ENCODE results near the gene CRABP2.
A peak's percentile ranks its signal among the peaks of the same experiment; 100 is the strongest.

CRABP2 gene

DNA sequence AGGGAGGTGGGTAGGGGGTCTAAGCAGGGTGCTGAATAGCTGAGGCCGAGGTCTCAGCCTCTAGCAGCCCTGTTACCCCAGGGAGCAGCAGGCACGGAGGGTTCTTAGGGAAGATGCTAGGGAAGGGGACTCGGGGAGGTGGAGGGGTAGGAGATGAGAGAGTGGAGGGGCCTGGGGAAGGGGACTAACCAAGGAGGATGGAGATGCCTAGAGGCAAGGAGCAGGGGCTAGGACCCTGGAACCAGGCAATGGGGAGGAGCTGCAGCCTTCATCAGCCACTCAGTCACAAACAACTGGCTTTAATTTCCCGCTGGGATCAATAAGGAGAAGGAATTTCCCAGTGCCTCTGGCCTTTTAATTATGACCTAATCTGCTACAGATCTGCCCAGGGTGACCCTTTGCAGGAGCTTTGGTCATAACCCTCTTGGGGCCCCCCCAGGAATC is 2.9 kb upstream of the CRABP2 start:
- DNase-seq: no peak

- DNase-seq: no peak
Observed at GRCh38 chr1:156707417-156708217, 2.2 kb upstream of the CRABP2 start.

GRCh38 chr1:156706657-156707416 is 1.5 kb upstream of the CRABP2 start:
- DNase-seq: no peak

GRCh38 chr1:156705918-156706656 is 704 bp upstream of the CRABP2 start:
- peak; percentile 24 to 71 (median 54) for DNase-seq

GRCh38 chr1:156704930-156705320 is 458 bp downstream of the CRABP2 start:
- DNase-seq: no peak

- DNase-seq: no peak
Observed at GRCh38 chr1:156704166-156704711, 1.1 kb downstream of the CRABP2 start.

GRCh38 chr1:156703741-156704140 is 1.6 kb downstream of the CRABP2 start:
- no peak for DNase-seq

DNA sequence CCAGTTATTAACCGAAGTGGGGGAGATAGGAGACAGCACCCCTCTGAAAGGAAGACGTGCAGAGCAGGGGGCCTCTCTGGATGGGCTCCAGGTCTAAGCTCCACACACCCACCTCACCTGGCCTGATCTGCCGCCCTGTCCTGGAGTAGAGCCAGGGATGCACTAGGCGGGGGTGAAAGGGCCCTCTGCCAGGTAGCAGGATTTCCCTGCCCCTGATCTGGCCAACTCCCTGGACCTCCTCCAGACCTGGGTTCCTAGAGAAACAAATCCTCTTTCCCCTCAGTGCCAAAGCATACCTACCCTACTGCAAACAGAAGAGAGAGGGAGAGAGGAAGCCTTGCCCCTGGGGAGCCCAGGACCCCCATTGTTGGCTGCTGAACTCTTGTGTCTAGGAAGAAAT is 2.0 kb downstream of the CRABP2 start:
- no peak for DNase-seq

DNA sequence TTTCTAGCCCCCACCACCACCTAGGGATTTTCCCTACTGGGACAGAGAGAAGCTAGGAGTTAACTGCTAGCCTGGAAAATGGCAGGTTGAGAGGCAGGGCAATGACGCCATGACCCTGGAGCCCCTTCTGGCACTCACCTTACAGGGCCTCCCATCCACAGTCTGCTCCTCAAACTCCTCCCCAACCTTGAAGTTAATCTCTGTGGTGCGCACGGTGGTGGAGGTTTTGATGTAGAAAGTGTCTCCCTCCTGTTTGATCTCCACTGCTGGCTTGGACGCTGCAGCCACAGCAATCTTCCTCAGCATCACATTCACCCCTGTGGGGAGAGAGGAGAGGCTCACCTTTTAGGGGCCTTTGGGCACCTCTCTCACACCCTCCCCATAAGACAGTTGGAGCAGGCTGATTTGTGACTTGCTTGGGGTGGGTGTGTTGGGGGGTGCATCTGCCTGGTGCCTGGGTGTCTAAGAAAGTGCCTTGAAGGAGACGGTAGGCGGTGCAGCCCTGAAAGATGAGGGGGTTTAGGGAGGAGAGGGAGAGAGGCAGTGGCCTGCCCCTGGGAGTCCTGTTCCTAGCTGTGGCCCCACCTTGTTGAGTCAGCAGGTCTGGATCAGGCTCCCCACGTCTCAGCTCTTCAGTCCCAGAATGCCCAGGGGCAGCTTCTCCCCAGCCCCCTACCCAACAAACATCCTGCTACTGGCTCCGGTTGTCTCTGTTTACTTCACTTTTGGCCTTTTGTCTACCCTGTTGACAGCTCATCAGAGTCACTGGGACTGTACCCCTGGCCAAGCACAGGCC is 4.4 kb downstream of the CRABP2 start:
- no peak for DNase-seq

DNA sequence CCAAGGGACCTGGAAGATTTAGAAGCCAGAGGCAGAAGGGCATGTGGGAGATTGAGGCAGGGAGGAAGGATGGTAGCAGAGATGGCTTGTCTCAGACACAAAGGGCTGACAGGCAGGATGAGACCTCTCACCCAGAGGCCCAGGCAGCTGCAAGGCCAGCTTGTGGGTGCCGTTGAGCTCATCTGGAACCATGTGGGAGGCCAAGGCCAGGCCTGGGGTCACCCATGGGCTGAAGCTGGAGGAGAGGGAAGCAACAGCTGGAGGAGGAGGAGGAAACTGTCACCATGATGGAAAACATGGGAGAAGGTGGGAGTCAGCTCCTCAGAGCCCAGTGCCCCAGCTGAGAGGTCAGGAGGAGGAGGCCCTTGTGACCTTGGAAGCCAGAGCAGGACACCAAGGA is 6.4 kb downstream of the CRABP2 start:
- no peak for DNase-seq

DNA sequence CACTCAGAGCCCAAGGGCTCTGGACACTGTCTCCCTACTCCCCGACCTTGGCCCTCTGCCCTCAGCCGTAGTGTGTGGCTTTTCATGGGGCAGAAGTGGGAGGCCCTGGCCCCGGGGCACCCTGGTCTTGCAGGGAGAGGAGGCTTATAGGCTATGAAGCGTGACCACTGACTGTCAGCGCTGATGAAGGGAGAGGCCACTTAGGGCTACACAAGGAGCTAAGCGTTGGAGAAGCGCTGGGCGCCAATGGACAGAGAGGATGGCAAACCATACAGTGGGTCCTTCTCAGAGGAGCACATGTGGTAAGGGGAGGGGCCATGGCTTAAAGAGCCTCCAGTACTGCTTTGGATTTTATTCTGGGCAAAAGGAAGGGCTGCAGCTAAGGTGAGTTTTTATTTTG is 7.9 kb downstream of the CRABP2 start:
- no peak for DNase-seq

GRCh38 chr1:156696755-156697154 is 8.6 kb downstream of the CRABP2 start:
- no peak for DNase-seq

GRCh38 chr1:156694690-156694962 is 10.8 kb downstream of the CRABP2 start:
- DNase-seq: no peak

DNA sequence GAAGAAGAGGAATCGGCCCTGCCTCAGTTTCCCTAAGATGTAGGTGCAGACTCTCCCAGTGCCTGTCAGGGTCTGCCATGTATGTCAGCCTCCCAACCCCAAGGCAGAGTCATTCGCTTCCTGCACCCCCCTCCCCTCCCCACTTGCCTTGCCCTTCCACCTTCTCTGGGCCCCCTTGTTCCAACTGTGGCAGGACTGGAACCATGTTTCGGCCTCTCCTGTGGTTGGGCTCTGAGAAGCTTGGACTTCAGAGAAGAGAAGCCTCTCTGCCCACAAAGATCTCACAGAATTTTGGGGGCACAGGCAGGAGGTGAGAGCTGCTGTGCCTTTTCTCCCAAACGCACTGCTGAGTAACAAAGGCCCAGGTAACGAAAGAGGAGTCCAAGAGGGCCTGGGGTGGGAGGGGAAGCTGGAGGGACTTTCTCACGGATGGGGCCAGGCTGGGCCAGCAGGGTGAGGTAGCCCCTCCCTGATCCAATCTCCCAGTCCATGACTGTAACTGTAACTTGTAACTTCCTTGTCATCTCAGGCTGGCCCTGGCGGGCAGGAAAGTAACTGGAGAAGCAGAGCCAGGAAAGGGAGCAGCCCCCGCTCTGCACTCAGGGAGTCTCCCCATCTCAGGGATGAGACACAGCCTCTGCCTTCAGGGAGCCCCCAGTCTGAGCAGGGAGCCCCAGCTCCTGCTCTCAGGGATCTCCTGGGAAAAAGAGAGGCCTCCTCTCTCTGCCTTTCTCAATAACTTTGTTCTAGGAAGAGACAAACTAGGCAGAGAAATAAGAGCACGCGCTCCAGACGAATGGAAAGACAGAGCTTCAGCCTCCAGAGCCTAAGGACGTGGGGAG is 11.3 kb downstream of the CRABP2 start:
- DNase-seq: no peak

- DNase-seq: no peak
Observed at GRCh38 chr1:156692925-156693847, 12.2 kb downstream of the CRABP2 start.

DNA sequence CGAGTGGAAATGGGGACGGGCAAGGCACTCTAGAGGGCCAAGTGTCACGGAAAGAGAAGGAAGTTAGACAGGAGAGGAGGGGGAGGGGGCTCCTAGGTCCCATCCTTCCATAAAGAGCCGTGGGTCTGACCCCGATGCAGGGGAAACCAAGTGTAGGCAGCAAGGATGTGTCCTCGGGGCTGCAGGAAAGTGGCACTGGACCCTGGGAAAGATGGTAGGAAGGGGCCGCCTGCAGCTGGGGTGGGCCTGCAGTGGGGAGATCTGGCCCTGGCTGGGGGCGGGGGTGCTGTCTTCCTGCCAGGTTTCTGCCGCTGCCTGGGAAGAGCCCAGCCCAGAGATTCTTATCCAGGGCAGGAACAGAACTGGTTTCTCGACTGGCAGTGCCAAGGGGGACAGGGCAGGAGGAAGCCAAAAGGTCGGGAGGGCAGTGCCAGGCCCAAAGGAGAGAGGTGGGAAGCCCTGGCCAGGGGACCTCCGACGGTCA is 12.9 kb downstream of the CRABP2 start:
- no peak for DNase-seq

- DNase-seq: no peak
Observed at GRCh38 chr1:156691665-156692440, 13.5 kb downstream of the CRABP2 start.

- no peak for DNase-seq
Observed at GRCh38 chr1:156691191-156691590, 14.2 kb downstream of the CRABP2 start.

DNA sequence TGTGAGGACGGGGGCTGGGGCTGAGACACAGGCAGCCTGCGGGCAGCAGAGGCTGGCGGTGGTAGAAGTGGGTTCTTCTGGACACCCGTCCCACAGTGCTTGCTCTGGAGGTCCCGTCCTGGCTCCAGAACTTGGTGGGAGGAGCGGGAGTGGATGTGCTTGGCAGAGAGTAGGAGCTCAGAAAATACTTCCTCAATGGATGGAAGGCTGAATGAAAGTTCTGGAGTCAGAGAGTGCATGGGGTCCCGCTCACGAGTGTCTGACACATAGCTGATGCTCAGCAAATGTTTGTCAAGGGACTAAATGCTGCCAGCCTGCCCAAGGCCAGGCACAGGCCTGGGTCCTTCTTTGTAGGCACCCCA is 14.7 kb downstream of the CRABP2 start:
- no peak for DNase-seq
